ENCODE results near the gene CACNG4.

CACNG4 gene

DNA sequence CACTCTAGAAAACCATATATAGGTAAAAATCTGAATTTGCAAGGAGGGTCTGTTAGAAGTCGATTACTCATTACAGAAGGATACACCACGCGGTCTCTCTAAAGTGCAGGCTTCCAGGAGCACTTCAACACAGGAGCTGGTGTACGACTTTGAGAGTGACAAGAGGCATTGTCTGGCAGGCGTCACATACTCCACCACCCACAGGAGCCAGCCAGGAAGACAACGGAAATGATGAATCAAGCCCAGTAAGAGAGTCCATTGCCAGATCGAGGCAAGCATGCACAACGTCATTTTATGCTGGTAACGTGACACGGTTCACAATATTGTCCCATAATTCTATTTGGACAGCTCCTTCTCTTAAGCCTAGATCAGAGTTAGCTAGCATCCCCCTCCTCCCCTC is 15.0 kb upstream of the CACNG4 start:
- H3K4me3 ChIP-seq (ENCODE audit: low read depth, low read length): no peak overlapping the region
- DNase-seq (ENCODE audit: low read depth): no peak
- no peak for TF ChIP-seq CTCF (conservative IDR thresholded peaks at IDR 0.05; ENCODE audit: low read depth, low read length)

- no peak for DNase-seq (ENCODE audit: low read depth)
- TF ChIP-seq CTCF (conservative IDR thresholded peaks at IDR 0.05; ENCODE audit: low read depth, low read length): no peak
- no peak overlapping the region for H3K4me3 ChIP-seq (ENCODE audit: low read depth, low read length)
Measured at GRCh38 chr17:66950325-66950724, 14.2 kb upstream of the CACNG4 start.

GRCh38 chr17:66950886-66951604 is 13.5 kb upstream of the CACNG4 start:
- DNase-seq (ENCODE audit: low read depth): no peak
- no peak for TF ChIP-seq CTCF (conservative IDR thresholded peaks at IDR 0.05; ENCODE audit: low read depth, low read length)
- H3K4me3 ChIP-seq (ENCODE audit: low read depth, low read length): no peak overlapping the region

- DNase-seq (ENCODE audit: low read depth): no peak
- TF ChIP-seq CTCF (conservative IDR thresholded peaks at IDR 0.05; ENCODE audit: low read depth, low read length): no peak
- H3K4me3 ChIP-seq (ENCODE audit: low read depth, low read length): no peak overlapping the region
Measured at GRCh38 chr17:66951605-66951953, 12.9 kb upstream of the CACNG4 start.

DNA sequence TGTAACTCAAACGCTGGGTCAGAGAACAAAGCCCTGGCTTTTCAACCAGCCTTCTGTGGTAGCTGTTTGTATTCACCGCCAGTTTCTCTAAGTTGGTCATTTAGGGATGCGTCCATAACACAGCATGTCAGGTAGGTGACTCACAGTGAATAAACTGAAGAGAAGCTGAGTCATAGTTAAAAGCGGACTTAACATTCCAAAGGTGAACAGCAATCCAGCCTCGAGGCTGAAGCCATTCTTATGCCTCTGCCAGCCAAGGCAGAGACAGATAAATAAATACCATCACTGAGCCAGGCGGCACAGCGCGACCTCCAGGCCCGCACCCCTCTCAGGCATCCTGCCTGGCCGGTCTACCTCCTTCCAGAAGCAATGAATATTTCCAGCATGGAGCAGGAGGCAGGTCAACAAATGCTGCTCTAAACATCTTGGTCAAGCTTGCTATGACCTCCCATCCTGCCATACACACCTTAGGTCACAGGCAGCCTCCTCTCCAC is 12.4 kb upstream of the CACNG4 start:
- H3K4me3 ChIP-seq (ENCODE audit: low read depth, low read length): no peak overlapping the region
- DNase-seq (ENCODE audit: low read depth): peak; percentile 92
- no peak for TF ChIP-seq CTCF (conservative IDR thresholded peaks at IDR 0.05; ENCODE audit: low read depth, low read length)

GRCh38 chr17:66952681-66953629 is 11.6 kb upstream of the CACNG4 start:
- H3K4me3 ChIP-seq (ENCODE audit: low read depth, low read length): no peak overlapping the region
- DNase-seq (ENCODE audit: low read depth): no peak

More at GRCh38 chr17:66952681-66953629, 11.6 kb upstream of the CACNG4 start:
- TF ChIP-seq CTCF (conservative IDR thresholded peaks at IDR 0.05; ENCODE audit: low read depth, low read length): no peak
